HepG2 (cell line): ENCODE results near the gene HOXB6. TPM values are rescaled to one million over a fixed set of nuclear protein-coding genes. Genes with fewer than 3 reads are reported as not detected.

Experiments used
- ATAC-seq: fragments of 200-7000 bp; cut with Tn5 transposase; 3 replicates; pipeline ENCODE4 v1.9.1; 2020; ENCODE audit warnings: mild to moderate bottlenecking, moderate library complexity
- BruUV-seq: library from RNA; stranded (reverse); fragments of 400-500 nt; replicated peaks from 2 replicates; lab custom pipeline; 2021; lab: Mats Ljungman, UMichigan
- CTCF ChIA-PET: fragments of 300-600 bp; formaldehyde crosslinking; extraction: SDS; loops from one replicate; lab custom pipeline; 2021; ENCODE audit warnings: low total read pairs, inconsistent platforms, low intra/inter-chr PET ratio; lab: Yijun Ruan, JAX
- POLR2A ChIA-PET: fragments of 350-600 bp; sonication (Branson Sonifier 250); formaldehyde crosslinking; loops from one replicate; lab custom pipeline; 2020; ENCODE audit warnings: antibody characterized with exemption, inconsistent platforms; lab: Yijun Ruan, JAX
- DNase-seq: peaks from one replicate; pipeline ENCODE4 v3.0.0-alpha.2; 2015; ENCODE audit warnings: low spot score
- FAIRE-seq: peaks from 3 replicates; lab custom pipeline; 2011; peaks lifted over from hg19 to GRCh38; lab: Jason Lieb, UNC
- H2AFZ ChIP-seq: one replicate; pipeline ENCODE4 v1.6.1; 2011; ENCODE audit warnings: low read length, inconsistent platforms
- H3K27ac ChIP-seq: fragments of 300-600 bp; 3 replicates; pipeline ENCODE4 v1.8.0; 2011; ENCODE audit warnings: mixed run types, mild to moderate bottlenecking, mixed read lengths, low read length, inconsistent platforms; ENCODE audit not compliant: insufficient read depth; ENCODE audit errors: extremely low read length
- H3K27me3 ChIP-seq, 2 experiments: fragments of 200-600 bp in 1 of 2; 2 replicates in 1 of 2; 3 replicates in 1 of 2; pipeline versions ENCODE4 v1.6.0 to v1.8.0; 2011; ENCODE audit warnings: low read length in 2 of 2, mild to moderate bottlenecking in 2 of 2, moderate library complexity in 2 of 2, inconsistent platforms in 1 of 2; ENCODE audit not compliant: insufficient read depth in 2 of 2, control insufficient read depth in 1 of 2
- H3K36me3 ChIP-seq, 2 experiments: fragments of 200-600 bp in 1 of 2; replicated peaks in 1 of 2; 2 replicates in 1 of 2; 3 replicates in 1 of 2; pipeline versions ENCODE4 v1.5.1 to v1.8.0; 2011; ENCODE audit warnings: low read length in 2 of 2, inconsistent platforms in 1 of 2; ENCODE audit not compliant: insufficient read depth in 2 of 2, control insufficient read depth in 1 of 2
- H3K4me1 ChIP-seq: 2 replicates; pipeline ENCODE4 v1.5.1; 2012; ENCODE audit warnings: low read length, inconsistent platforms; ENCODE audit not compliant: insufficient read depth
- H3K4me2 ChIP-seq: 2 replicates; pipeline ENCODE4 v1.6.0; 2011; ENCODE audit warnings: low read depth, low read length, inconsistent platforms
- H3K4me3 ChIP-seq, 3 experiments: fragments of 200-600 bp in 1 of 3; sonication (generic), shearing (Covaris generic) in 1 of 3; replicated peaks in 1 of 3; 2 replicates each; pipeline ENCODE4 v1.5.1; 2011 to 2016; ENCODE audit warnings: low read length in 3 of 3, inconsistent platforms in 2 of 3, low read depth in 2 of 3, mild to moderate bottlenecking in 2 of 3, control low read depth in 1 of 3, mixed read lengths in 1 of 3; ENCODE audit not compliant: insufficient read depth in 1 of 3
- H3K79me2 ChIP-seq: one replicate; pipeline ENCODE4 v1.6.1; 2011; ENCODE audit warnings: low read length, inconsistent platforms; ENCODE audit not compliant: insufficient read depth
- H3K9ac ChIP-seq: 2 replicates; pipeline ENCODE4 v1.6.0; 2011; ENCODE audit warnings: mild to moderate bottlenecking, low read depth, low read length, inconsistent platforms; ENCODE audit not compliant: insufficient read depth
- H3K9me3 ChIP-seq: 2 replicates; pipeline ENCODE4 v1.5.1; 2012; ENCODE audit warnings: mild to moderate bottlenecking, low read length
- H4K20me1 ChIP-seq: 2 replicates; pipeline ENCODE4 v1.6.0; 2011; ENCODE audit warnings: inconsistent platforms, mild to moderate bottlenecking, low read length, moderate library complexity; ENCODE audit not compliant: insufficient read depth
- E2F5 ChIP-seq: sonication (generic); formaldehyde crosslinking; conservative IDR thresholded peaks from 2 replicates; pipeline ENCODE4 v1.4.0; 2020; ENCODE audit warnings: missing genetic modification reagents
- EP300 ChIP-seq, 3 experiments: sonication (generic) in 1 of 3; formaldehyde crosslinking in 1 of 3; IDR thresholded peaks; 2 replicates each; pipeline versions ENCODE4 v1.5.1 to v1.6.1; 2011 to 2020; ENCODE audit warnings: low read depth in 2 of 3, low read length in 2 of 3, borderline replicate concordance in 1 of 3, improper control_type of control experiment in 1 of 3, mild to moderate bottlenecking in 1 of 3, missing genetic modification reagents in 1 of 3, moderate library complexity in 1 of 3
- EZH2 ChIP-seq: conservative IDR thresholded peaks from 2 replicates; pipeline ENCODE4 v1.6.1; 2012; ENCODE audit warnings: mild to moderate bottlenecking, low read depth, low read length, moderate library complexity
- HDAC2 ChIP-seq: sonication (generic); formaldehyde crosslinking; IDR thresholded peaks from 2 replicates; pipeline ENCODE4 v1.4.0; 2020; ENCODE audit warnings: missing genetic modification reagents
- HNRNPLL ChIP-seq: fragments of 200-400 bp; formaldehyde crosslinking; IDR thresholded peaks from 2 replicates; pipeline ENCODE4 v1.6.1; 2017; ENCODE audit warnings: mild to moderate bottlenecking, low read depth, low read length; ENCODE audit not compliant: poor library complexity, severe bottlenecking
- NFIB ChIP-seq: sonication (generic); formaldehyde crosslinking; IDR thresholded peaks from 2 replicates; pipeline ENCODE4 v1.9.0; 2021; ENCODE audit warnings: missing genetic modification reagents, mild to moderate bottlenecking, borderline replicate concordance
- REXO4 ChIP-seq: sonication (generic); formaldehyde crosslinking; IDR thresholded peaks from 2 replicates; pipeline ENCODE4 v1.8.0; 2022; ENCODE audit warnings: missing genetic modification reagents, mild to moderate bottlenecking, borderline replicate concordance
- ZNF335 ChIP-seq: sonication (generic); formaldehyde crosslinking; IDR thresholded peaks from 2 replicates; pipeline ENCODE4 v1.4.0; 2020; ENCODE audit warnings: missing genetic modification reagents
- ZNF44 ChIP-seq: sonication (generic); formaldehyde crosslinking; IDR thresholded peaks from 2 replicates; pipeline ENCODE4 v1.5.1; 2020; ENCODE audit warnings: mild to moderate bottlenecking, missing genetic modification reagents
- WGBS: methylation state at CpG from one replicate; pipeline ENCODE4 v1.1.6; 2017; ENCODE audit warnings: low lambda C conversion rate; 5-methylcytosine and 5-hydroxymethylcytosine counted together
- in situ Hi-C: cut with HindIII; loops from 2 replicates; pipeline ENCODE4 v1.10.0; 2017; ENCODE audit warnings: low pct_unique_long_range_greater_than_20kb; ENCODE audit not compliant: extremely low pct_ligation_motif_present
- intact Hi-C: fragments of 100-400 bp; cut with micrococcal nuclease; formaldehyde crosslinking; loops from one replicate; pipeline ENCODE4 v1.10.0; 2022; ENCODE audit not compliant: unreplicated experiment
- polyA plus RNA-seq, 8 experiments: library from polyadenylated mRNA; depleted of rRNA in 3 of 8; stranded (reverse) in 7 of 8; unstranded in 1 of 8; fragments of >200 nt; fragmentation: Illumina TruSeq in 4 of 8; extraction: Trizol in 4 of 8; gene quantifications; 2 replicates each; pipeline versions ENCODE4 v1.2.1 to v1.2.3, GENCODE V29; 2011 to 2016; ENCODE audit warnings: low read depth in 4 of 8, missing spikeins in 1 of 8, mixed read lengths in 1 of 8; ENCODE audit not compliant: insufficient read depth in 1 of 8
- total RNA-seq, 5 experiments: library from RNA; depleted of rRNA; stranded (reverse); fragments of >200 nt; fragmentation: Illumina TruSeq; extraction: Trizol; gene quantifications; 2 replicates each; pipeline ENCODE4 v1.2.3, GENCODE V29; 2016; ENCODE audit warnings: low read depth in 1 of 5
- TF ChIP-seq, protein P1 (sequence below): sonication (generic); formaldehyde crosslinking; IDR thresholded peaks from 2 replicates; pipeline ENCODE4 v1.5.0; 2020; ENCODE audit warnings: missing genetic modification reagents
- TF ChIP-seq, protein P2 (sequence below): sonication (generic); formaldehyde crosslinking; IDR thresholded peaks from 2 replicates; pipeline ENCODE4 v1.4.0; 2020; ENCODE audit warnings: mild to moderate bottlenecking, missing genetic modification reagents
- TF ChIP-seq, protein P3 (sequence below): sonication (generic); formaldehyde crosslinking; IDR thresholded peaks from 2 replicates; pipeline ENCODE4 v1.5.0; 2020; ENCODE audit warnings: mild to moderate bottlenecking, missing genetic modification reagents, moderate library complexity

HOXB6 gene
- total and polyA plus RNA-seq, 2 of the 13 experiments (the other 11 are each of a cell fraction or from before 2014, with no cell fraction given): not detected

GRCh38 chr17:48554412-48555257 is 50.2 kb downstream of the HOXB6 start:
- Histone ChIP-seq H3K79me2 (no peaks in the 10 kb centered on the region), H4K20me1 (no peaks in the 10 kb centered on the region; the same call in 1 of the 2 replicates), H3K4me1 (no peaks in the 10 kb centered on the region), H3K36me3 (no peaks in the 10 kb centered on the region), H3K27me3 (peaks cover 33 to 94% of the 10 kb centered on the region in 2 experiments), H3K9ac (no peak overlapping the region), H2AFZ (no peak overlapping the region), H3K4me2 (no peak overlapping the region), H3K27ac (no peak overlapping the region), H3K4me3 (no peak overlapping the region), H3K9me3 (no peaks in the 10 kb centered on the region)
- ATAC-seq: no peak
- peak; percentile 19 for TF ChIP-seq HNRNPLL
- peak; percentile 90; the same call in 1 of the 2 replicates for TF ChIP-seq EZH2
- TF ChIP-seq, protein P1, sequence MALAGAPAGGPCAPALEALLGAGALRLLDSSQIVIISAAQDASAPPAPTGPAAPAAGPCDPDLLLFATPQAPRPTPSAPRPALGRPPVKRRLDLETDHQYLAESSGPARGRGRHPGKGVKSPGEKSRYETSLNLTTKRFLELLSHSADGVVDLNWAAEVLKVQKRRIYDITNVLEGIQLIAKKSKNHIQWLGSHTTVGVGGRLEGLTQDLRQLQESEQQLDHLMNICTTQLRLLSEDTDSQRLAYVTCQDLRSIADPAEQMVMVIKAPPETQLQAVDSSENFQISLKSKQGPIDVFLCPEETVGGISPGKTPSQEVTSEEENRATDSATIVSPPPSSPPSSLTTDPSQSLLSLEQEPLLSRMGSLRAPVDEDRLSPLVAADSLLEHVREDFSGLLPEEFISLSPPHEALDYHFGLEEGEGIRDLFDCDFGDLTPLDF (CRISPR knock-in tag): no peak
- in situ Hi-C loops: no loop called here
- ChIA-PET POLR2A (no interaction called here), CTCF (no interaction called here)
- intact Hi-C loops: no loop called here
- WGBS: 36% methylated on average over 44 of the region's 44 CpGs
- FAIRE-seq: no peak
- no TSS peak for BruUV-seq
- no peak for DNase-seq

- FAIRE-seq (no peak), ATAC-seq (no peak), DNase-seq (no peak)
- Histone ChIP-seq H4K20me1 (no peaks in the 10 kb centered on the region; the same call in 1 of the 2 replicates), H3K4me3 (no peak overlapping the region), H3K79me2 (no peaks in the 10 kb centered on the region), H2AFZ (no peak overlapping the region), H3K4me1 (no peaks in the 10 kb centered on the region), H3K9ac (no peak overlapping the region), H3K36me3 (no peaks in the 10 kb centered on the region), H3K9me3 (no peaks in the 10 kb centered on the region), H3K4me2 (no peak overlapping the region), H3K27ac (no peak overlapping the region), H3K27me3 (peaks cover 28 to 92% of the 10 kb centered on the region in 2 experiments)
- no TSS peak for BruUV-seq
- in situ Hi-C loops: no loop called here
- intact Hi-C loops: no loop called here
- ChIA-PET POLR2A (no interaction called here), CTCF (no interaction called here)
- 0% methylated on average over 1 of the region's 1 CpG for WGBS
- TF ChIP-seq ZNF335 (CRISPR knock-in tag) (no peak), ZNF44 (CRISPR knock-in tag) (no peak), REXO4 (no peak), EP300 (IDR thresholded peaks at IDR 0.05; ENCODE audit: low read depth in 2 of 2, low read length in 2 of 2) (no peak), EP300 (CRISPR knock-in tag; IDR thresholded peaks at IDR 0.05; ENCODE audit: borderline replicate concordance) (no peak), E2F5 (no peak), NFIB (CRISPR knock-in tag) (no peak), HDAC2 (CRISPR knock-in tag) (no peak)
- TF ChIP-seq, protein P2, sequence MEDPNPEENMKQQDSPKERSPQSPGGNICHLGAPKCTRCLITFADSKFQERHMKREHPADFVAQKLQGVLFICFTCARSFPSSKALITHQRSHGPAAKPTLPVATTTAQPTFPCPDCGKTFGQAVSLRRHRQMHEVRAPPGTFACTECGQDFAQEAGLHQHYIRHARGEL: no peak
- TF ChIP-seq, protein P3, sequence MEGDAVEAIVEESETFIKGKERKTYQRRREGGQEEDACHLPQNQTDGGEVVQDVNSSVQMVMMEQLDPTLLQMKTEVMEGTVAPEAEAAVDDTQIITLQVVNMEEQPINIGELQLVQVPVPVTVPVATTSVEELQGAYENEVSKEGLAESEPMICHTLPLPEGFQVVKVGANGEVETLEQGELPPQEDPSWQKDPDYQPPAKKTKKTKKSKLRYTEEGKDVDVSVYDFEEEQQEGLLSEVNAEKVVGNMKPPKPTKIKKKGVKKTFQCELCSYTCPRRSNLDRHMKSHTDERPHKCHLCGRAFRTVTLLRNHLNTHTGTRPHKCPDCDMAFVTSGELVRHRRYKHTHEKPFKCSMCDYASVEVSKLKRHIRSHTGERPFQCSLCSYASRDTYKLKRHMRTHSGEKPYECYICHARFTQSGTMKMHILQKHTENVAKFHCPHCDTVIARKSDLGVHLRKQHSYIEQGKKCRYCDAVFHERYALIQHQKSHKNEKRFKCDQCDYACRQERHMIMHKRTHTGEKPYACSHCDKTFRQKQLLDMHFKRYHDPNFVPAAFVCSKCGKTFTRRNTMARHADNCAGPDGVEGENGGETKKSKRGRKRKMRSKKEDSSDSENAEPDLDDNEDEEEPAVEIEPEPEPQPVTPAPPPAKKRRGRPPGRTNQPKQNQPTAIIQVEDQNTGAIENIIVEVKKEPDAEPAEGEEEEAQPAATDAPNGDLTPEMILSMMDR (CRISPR knock-in tag): no peak
Measured at GRCh38 chr17:48553826-48554225, 51.0 kb downstream of the HOXB6 start.
